ENCODE results near the gene ANO10. TPM values are rescaled to one million over a fixed set of nuclear protein-coding genes. Genes with fewer than 3 reads are reported as not detected.
A peak's percentile ranks its signal among the peaks of the same experiment; 100 is the strongest.

Gene ANO10
- total RNA-seq, 2 donors from 2014 or later, result 83.8 to 112 TPM

GRCh38 chr3:43632269-43632733, 10.5 kb upstream of the ANO10 start:
- no peak overlapping the region for H3K4me3 ChIP-seq (ENCODE audit: low read length)
- WGBS, 2 experiments (ENCODE audit: insufficient coverage in 1 of 2, insufficient read length in 1 of 2), result 94% methylated on average over 2 of the region's 2 CpGs
- H3K9me3 ChIP-seq (ENCODE audit: control insufficient read depth, low read length), result peaks cover 4% of the 10 kb centered on the region
- no peaks in the 10 kb centered on the region for H3K4me1 ChIP-seq (ENCODE audit: control insufficient read depth, insufficient read depth, low read length)
- H3K27ac ChIP-seq (ENCODE audit: low read depth, low read length), result no peak overlapping the region
- peaks cover 21% of the 10 kb centered on the region for H3K9me3 Mint-ChIP-seq
- no peak for DNase-seq
- peak; percentile 25 for TF ChIP-seq CTCF (conservative IDR thresholded peaks at IDR 0.05)
- H3K27ac Mint-ChIP-seq, result no peak overlapping the region
- H3K36me3 Mint-ChIP-seq (ENCODE audit: low read depth), result no peaks in the 10 kb centered on the region
- H3K4me3 Mint-ChIP-seq, result no peak overlapping the region
- no peaks in the 10 kb centered on the region for H3K27me3 Mint-ChIP-seq (ENCODE audit: insufficient read depth)
- H3K36me3 ChIP-seq (ENCODE audit: control insufficient read depth, insufficient read depth, low read length), result no peaks in the 10 kb centered on the region
- H3K4me1 Mint-ChIP-seq, result no peaks in the 10 kb centered on the region
- H3K27me3 ChIP-seq (ENCODE audit: control insufficient read depth, insufficient read depth, low read length, poor library complexity, severe bottlenecking), result no peaks in the 10 kb centered on the region
- H3K9ac ChIP-seq (ENCODE audit: extremely low read depth, low read length, poor library complexity, severe bottlenecking), result no peak overlapping the region

DNA sequence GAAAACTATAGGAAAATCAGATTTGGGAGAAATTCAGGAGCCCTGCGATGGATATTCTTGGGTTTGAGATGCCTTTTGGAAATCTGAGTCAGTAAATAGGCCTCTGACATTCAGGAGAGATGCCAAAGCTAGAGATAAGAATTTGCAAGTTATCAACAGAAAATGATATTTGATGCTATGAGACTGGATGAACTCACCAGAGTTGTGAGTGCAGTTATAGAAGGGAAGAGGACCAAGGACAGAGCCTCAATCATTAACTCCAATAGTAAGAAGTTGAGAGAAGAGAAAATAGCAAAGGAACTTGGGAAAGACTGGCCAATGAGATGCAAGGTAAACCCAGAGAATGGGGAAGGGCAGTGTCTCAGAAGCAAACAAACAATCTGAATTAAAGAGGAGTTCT, 7.9 kb upstream of the ANO10 start:
- H3K9ac ChIP-seq (ENCODE audit: extremely low read depth, low read length, poor library complexity, severe bottlenecking), result no peak overlapping the region
- Mint-ChIP-seq H3K4me1 (no peaks in the 10 kb centered on the region), H3K9me3 (peaks cover 21% of the 10 kb centered on the region), H3K27me3 (ENCODE audit: insufficient read depth) (no peaks in the 10 kb centered on the region), H3K4me3 (no peak overlapping the region), H3K36me3 (ENCODE audit: low read depth) (no peaks in the 10 kb centered on the region), H3K27ac (no peak overlapping the region)
- TF ChIP-seq CTCF (conservative IDR thresholded peaks at IDR 0.05), result no peak
- DNase-seq, result no peak
- H3K27me3 ChIP-seq (ENCODE audit: control insufficient read depth, insufficient read depth, low read length, poor library complexity, severe bottlenecking), result no peaks in the 10 kb centered on the region
- no peaks in the 10 kb centered on the region for H3K4me1 ChIP-seq (ENCODE audit: control insufficient read depth, insufficient read depth, low read length)
- H3K4me3 ChIP-seq (ENCODE audit: low read length), result no peak overlapping the region
- WGBS, 2 experiments (ENCODE audit: insufficient coverage in 1 of 2, insufficient read length in 1 of 2), result 92 to 100% methylated on average over 1 of the region's 1 CpG
- no peak overlapping the region for H3K27ac ChIP-seq (ENCODE audit: low read depth, low read length)
- no peaks in the 10 kb centered on the region for H3K36me3 ChIP-seq (ENCODE audit: control insufficient read depth, insufficient read depth, low read length)
- peaks cover 4% of the 10 kb centered on the region for H3K9me3 ChIP-seq (ENCODE audit: control insufficient read depth, low read length)

GRCh38 chr3:43629257-43629656, 7.4 kb upstream of the ANO10 start:
- Histone ChIP-seq H3K27me3 (ENCODE audit: control insufficient read depth, insufficient read depth, low read length, poor library complexity, severe bottlenecking) (no peaks in the 10 kb centered on the region), H3K36me3 (ENCODE audit: control insufficient read depth, insufficient read depth, low read length) (no peaks in the 10 kb centered on the region), H3K27ac (ENCODE audit: low read depth, low read length) (no peak overlapping the region), H3K9ac (ENCODE audit: extremely low read depth, low read length, poor library complexity, severe bottlenecking) (no peak overlapping the region), H3K4me3 (ENCODE audit: low read length) (no peak overlapping the region), H3K4me1 (ENCODE audit: control insufficient read depth, insufficient read depth, low read length) (no peaks in the 10 kb centered on the region), H3K9me3 (ENCODE audit: control insufficient read depth, low read length) (peaks cover 4% of the 10 kb centered on the region)
- Mint-ChIP-seq H3K27ac (no peak overlapping the region), H3K4me1 (no peaks in the 10 kb centered on the region), H3K4me3 (no peak overlapping the region), H3K27me3 (ENCODE audit: insufficient read depth) (no peaks in the 10 kb centered on the region), H3K36me3 (ENCODE audit: low read depth) (no peaks in the 10 kb centered on the region), H3K9me3 (peaks cover 21% of the 10 kb centered on the region)
- no peak for DNase-seq
- TF ChIP-seq CTCF (conservative IDR thresholded peaks at IDR 0.05), result no peak
